HG03558 (cell line): ENCODE results near the gene GSS.

Source experiments
- ATAC-seq: cut with Tn5 transposase; IDR thresholded peaks from one replicate; pipeline ENCODE4 v1.9.1; 2021; ENCODE audit warnings: moderate number of reproducible peaks; ENCODE audit not compliant: unreplicated experiment; ENCODE audit errors: extremely low read depth

The GSS gene

DNA sequence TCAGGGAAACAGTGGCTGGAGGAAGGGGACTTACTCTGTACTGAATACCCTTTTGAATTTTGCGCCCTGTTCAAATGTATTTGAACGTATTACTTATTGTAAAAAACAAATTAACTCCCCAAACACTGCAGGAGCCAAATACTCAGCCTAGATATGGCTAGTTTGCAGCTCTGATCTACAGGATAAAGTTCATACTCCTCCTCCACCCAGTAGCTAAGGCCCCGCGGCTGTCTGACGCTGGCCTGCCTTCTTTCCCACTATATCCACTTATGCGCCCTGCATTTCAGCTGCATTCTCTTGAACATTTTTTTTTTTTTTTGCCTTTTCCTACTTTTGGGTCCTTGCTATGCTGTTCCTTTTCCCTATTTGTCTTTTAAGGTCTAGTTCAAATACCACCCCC is 6.5 kb downstream of the GSS start:
- no peak for ATAC-seq

DNA sequence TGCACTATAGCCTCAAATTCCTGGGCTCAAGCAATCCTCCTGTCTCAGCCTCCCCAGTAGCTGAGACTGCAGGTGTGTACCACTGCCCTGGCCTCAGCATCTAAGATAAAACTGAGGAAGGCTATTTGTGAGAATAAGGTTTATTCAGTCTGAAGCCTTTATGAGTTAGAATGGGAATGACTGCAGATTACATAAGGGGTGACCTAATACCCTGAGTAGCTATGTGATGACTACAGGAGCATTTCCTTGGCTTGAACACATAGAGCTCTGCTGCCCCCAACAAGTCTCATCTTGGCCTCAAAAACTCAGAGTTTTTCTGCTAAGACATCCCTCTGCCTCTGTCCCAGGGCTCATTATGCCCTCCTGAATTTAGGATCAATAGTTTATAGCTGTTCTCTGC is 7.6 kb downstream of the GSS start:
- ATAC-seq: no peak

DNA sequence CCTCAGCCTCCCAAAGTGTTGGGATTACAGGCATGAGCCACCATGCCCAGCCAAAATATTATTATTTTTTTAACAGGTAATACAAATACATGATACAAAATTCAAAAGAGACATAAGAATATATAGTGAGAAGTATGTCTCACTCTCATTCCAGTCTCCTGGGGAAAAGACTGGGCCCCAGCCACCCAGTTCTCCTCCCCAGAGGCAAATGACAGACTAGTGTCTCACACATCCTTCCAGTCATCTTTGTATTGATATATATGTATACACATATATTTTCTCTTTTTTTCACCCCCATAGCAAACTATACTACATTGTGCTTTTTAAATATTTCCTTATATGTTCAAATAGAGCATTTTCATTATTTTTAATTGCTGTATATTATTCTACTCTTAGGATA is 8.3 kb downstream of the GSS start:
- ATAC-seq: no peak

DNA sequence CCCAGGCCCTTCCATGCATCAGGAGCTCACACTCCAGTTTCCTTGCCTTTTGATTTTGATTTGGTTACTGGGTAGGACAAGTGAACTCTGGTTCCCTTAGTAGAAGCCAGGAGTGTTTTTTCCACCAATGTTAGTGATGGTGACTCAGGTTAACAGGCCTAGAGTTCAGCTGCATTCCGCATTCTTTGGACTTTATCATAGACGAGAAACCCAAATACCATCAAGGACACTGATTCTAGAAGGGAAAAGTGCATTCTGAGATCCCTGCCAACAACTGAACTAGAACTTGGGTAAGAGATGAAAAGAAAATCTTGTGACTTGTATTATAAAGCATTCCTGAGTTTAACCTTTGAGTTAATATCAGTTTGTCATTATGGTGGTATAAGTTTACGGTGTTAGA is 8.9 kb downstream of the GSS start:
- no peak for ATAC-seq

DNA sequence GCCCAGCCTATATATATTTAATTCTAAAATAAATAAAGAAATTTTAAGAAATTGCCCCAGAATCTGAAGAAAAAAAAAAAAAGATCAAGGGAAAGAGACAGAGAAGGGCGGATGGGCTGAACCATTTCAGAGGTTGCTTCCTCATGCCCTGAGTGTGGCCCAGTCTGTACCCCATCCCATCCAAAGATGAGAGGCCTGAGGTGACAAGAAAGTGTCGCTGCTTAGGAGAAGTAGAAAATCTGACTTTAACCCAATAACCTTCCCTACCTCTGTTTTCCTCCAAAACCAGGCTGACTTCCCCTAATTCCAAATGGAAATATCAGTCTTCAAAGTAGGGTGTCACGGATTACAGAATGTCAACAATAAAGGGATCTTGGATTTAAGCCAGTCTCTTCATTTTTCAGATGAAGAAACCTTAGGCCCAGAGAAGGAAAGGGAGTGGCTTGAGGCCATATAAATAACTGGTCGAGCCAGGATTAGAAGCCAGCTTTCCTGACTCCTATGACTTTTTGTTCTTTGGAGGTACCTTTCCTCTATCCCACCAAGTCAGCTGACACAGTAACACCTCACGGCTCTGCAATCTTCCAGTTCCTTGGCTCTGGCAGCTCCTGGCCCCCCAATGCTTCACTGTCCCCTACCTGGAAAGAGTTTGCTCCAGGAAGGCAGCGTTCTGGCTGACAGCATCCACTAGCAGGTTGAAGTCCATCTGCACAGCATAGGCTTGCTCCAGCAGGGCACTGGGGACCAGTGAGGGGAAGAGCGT is 10.1 kb downstream of the GSS start:
- ATAC-seq: no peak

DNA sequence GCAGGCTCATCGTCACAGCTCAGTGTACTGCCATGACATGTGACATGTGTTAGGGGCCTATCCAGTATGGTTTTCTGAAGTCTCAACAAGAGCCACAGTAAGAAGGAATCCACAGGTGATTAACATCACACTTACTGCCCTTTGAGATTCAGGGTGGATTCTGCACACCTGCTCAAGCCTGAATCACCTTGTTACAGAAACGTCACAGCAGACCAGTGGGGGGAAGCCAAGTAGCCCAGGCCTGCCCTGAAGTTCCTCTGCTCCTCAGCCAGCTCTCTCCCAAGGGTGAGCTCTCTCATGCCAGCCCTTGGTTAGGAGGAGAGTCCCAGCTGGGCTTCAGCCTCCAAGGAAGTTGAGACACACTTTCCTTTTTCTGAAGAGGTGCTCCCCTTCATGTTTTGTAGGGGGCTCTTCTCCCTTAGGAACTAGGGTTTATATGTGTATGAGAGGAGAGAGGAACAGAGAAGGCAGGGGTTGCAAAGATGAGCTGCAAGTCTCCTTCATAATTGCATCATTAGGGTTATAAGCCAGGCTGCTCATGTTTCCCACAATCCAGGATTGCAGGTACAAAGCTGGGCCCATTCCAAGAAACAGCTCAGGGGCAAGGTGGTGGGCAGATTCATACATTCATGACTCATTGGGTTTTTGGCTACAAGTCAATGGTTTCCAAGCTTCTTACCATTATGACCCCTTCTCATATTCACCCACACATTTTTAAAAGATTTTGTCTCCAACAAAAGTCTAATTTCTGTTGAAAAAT is 11.6 kb downstream of the GSS start:
- no peak for ATAC-seq

DNA sequence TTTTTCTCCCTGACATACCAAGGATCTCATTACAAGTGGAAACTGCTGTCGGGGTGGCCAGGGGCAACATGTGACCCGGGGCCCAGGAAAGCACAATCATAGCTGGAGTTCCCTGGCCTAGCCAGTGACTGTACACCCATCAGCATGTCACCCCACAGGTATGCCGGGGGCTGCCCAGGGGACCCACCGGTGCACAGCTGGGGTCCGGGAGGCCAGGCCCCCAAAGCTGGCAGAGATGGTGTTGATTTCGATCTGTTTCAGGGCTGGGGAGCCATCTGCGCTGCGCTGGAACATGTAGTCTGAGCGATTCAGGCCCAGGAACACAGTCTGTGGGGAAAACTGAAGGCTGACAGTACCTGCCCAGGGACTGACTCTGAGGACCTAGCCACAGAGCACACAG is 13.3 kb downstream of the GSS start:
- no peak for ATAC-seq

DNA sequence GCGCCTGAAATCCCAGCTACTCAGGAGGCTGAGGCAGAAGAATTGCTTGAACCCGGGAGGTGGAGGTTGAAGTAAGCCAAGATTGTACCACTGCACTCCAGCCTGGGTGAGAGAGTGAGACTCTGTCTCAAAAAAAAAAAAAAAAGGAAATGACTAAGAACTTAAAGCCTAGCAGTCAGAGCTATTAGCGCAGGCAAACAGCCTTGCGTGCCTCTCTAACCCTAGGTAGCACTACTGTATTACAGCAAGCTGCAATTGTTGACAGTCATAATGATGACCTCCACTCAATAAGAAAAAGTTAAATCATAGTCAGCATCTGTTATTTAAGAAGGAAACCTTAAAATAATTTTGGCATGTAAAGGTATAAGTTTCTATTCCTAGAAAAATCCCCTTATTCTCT is 14.4 kb downstream of the GSS start:
- no peak for ATAC-seq

DNA sequence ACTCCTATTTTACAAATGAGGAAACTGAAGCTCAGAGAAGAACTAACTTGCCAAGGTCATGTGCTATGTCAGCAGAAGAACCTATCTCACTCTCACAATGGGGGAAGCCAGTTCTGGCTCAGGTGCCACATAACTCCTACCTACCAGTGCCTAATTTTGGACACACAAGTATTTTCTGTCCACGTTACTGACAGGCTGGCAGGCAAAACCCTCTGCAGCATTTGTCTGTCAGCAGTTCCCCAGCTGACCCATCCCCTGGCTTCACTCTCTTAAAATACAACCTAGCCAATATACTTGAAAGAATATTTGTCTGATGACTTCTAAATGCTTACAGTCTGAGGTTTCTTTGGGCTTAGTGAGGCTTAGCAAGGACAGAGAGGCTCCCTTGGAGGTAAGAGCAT is 15.5 kb downstream of the GSS start:
- no peak for ATAC-seq

DNA sequence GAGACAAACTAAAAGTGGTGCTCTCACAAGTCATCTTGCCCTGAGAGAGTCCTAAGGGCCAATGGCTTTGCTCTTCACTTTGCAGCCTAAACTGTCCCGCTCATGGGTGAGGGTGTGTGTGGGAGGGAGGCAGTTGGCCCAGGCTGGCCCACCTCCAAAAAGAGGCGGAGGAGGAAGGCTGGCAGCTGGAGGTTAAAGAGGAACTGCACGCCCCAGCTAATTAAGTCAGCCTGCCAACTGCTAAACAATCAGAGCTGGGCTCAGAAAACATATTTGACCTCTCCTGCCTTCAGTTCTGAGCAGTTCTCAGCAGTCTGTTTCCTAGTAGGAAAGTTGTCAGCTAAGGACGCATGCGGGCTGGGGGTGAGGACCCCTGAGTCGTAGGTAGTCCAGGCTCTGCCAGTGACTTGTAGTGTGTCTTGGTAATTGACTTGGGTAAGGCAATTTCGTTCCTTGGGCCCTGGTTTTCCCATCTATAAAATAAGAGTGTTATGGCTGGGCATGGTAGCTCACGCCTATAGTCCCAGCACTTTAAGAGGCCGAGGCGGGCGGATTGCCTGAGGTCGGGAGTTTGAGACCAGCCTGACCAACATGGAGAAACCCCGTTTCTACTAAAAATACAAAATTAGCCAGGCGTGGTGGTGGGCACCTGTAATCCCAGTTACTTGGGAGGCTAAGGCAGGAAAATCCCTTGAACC is 17.0 kb downstream of the GSS start:
- no peak for ATAC-seq

DNA sequence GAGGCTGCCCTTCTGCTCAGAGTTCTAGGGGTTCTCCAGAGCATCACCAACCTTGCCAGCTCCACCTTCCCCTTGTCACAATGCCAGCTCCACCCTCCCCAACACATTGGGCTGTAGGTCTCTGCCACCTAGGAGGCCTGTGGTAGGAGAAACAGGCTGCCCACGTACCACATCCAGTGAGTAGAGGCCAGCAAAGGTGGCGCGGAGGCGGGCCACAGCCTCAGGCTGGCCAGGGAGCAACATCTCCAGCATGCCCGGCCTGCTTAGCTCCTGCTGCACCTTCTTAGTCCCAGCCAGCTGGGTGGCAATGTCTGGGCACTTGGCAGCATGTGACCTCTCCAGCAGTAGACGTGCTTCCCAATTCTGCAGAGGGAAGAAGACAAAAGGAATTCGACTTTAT is 23.8 kb downstream of the GSS start:
- ATAC-seq: no peak

DNA sequence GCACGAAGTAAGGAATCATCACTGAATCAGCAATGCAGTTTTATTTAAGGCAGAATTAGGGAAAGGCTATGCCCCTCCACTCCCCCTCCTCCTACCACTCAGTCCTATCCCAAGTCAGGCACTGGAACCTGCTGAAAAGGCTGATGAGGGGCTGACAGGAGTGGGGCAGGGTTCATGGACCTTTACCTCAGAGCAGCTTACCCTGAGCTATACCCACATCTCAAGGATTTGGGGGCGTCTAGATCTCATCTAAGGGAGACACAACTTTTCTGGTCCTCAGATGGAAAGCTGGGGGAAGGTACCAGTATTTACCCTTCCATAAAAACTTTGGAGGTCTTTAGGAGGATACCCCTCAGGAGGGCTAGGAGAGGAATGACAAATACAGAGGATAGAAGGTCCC is 27.2 kb downstream of the GSS start:
- no peak for ATAC-seq

DNA sequence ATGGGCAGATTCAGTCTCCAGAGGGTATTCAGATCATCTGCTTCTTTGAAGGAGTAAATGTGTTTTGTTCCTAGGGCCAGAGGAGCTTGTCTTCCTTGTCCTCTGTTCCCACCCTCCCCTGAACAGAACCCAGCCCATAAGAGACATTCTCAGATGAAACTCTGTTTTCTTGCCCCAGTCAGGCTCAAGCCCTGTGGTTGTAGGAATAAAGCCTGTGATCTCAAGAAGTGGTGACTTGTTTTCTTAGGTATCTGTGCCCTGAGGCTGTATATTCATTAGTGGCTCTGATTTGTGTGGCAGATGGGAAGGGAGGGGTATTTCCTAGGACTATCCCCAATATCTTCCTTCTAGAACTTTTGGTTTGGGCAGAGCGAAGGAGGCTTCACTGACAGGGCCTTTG is 27.9 kb downstream of the GSS start:
- no peak for ATAC-seq

DNA sequence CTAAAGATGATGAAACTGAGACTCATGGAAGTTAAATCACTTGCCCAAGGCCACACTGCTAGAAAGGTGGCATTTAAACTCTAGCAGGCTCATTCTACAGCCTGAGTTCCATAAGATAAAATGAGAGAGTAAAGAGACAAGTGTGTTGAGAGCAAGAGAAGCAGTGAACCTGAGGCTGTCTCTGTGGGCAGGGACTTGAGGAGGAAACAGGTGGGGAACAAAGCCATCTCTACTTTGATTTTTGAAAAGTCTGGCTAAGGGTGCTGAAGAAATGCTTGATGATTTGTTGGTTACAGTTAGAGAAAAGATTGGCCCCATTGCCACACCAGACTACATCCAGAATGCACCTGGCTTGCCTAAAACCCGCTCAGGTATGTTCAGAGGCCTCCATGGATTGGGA is 29.0 kb downstream of the GSS start:
- ATAC-seq: no peak

DNA sequence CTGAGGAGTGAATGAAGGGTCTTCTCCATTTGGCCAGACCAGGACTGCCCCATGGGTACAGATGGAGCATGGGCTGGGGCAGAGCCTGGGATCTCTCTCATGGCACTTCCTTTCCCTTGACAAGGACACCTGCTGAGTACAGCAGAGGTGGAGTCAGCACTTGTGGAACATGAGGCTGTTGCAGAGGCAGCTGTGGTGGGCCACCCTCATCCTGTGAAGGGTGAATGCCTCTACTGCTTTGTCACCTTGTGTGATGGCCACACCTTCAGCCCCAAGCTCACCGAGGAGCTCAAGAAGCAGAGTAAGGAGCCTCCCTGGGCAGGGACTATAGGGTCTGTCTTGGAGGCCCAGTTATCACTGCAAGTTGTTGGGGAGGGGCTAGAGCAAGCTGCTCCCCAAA is 29.6 kb downstream of the GSS start:
- ATAC-seq: no peak

DNA sequence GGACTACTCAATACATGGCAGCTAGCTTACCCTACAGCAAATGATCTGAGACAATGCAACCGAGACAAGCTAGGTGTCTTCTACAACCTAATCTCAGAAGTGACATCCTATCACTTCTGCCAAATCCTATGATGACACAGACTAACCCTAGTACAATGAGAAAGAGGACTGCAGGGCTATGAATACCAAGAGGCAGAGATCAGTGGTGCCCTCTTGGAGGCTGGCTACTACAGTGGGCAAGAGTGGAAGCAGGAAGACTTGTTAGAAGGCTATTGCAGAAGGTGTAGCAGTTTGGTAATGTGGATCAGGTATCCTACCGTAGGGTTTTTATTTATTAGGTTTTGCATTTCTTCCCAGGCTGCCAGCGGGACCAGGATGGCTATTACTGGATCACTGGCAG is 30.3 kb downstream of the GSS start:
- no peak for ATAC-seq

DNA sequence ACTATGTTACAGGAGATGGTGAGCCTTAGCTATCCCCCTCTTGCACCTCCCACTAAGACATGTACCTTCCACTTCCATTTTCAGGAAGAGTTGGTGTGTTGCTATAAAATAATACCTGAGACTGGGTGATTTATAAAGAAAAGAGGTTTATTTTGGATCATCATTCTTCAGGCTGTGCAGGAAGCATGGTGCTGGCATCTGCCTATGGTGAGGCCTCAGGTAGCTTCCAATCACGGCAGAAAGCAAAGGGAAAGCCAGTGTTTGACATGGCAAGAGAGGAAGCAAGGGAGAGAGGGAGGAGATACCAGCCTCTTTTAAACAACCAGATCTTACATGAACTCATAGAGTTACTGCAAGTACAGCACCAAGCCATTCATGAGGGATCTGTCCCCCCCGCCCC is 32.2 kb downstream of the GSS start:
- no peak for ATAC-seq

DNA sequence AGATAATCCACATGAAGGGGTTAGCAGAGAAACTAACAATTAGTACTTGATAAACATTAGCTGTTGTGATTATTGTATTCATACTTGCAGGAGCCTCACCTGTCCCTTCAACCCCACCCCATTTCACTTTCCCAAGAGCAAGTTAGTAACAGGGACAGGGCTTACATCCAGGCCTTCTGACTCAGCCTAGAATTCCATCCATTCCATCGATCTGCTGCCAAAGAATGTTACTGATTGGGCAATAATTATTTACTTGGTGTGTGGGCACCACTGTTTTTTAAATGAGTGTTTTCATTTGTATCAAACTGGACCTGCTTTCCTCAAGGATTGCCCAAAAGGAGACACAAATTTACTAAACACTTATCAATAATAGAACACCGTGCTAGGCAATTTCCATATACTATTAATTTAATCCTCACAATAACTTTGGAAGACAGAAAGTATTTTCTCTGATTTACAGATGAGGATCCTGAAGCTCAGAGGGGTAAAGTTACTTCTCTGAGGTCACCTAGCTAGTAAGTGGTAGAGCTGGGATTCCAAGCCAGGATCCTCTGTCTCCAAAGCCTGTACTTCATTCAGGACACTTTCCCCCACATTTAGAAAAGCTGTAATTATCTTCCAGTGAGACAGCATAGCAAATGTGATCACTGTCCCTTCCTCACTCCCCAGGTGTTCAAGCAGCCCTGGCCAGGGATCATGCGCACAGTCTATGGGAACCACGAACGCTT is 32.8 kb downstream of the GSS start:
- no peak for ATAC-seq

DNA sequence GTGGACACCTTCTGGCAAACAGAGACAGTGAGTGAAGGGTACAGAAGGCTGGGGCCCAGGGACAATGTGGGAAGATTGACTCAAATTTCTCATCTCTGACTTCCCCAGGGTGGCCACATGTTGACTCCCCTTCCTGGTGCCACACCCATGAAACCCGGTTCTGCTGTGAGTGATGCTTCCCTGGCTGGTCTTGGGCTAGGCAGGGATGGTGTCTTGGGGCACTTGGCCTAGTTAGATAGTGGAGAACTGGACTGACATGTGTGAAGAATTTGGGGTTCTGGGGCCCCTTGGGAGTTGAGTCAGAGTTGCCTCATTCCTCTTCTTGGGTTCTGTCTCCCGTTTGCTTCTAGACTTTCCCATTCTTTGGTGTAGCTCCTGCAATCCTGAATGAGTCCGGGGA is 34.2 kb downstream of the GSS start:
- no peak for ATAC-seq

DNA sequence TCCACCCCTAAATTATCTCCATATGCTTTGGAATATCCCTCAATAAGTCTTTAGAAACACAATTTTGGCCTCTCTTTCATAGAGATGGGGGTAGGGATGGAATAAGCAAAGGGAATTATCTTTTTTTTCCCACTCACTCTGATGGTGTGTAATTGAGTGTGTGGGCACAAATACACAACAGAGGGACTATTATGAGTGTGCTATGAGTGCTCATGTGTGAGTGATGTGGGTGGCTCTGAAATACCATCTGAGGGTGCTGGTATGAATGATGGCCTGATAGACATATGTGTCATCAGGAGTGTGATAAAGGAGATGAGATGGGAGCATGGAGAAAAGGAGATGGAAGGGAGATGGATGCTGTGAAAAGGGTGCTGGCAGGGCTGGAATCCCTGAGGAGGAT is 35.6 kb downstream of the GSS start:
- no peak for ATAC-seq
